Esophagus squamous epithelium (tissue), 4 donors: ENCODE data around the gene FLT1.

Experiments used
- CTCF ChIP-seq, 6 experiments: fragments of 450-650 bp in 4 of 6; fragments of 200-600 bp in 2 of 6; sonication (generic) in 2 of 6; IDR thresholded peaks; one replicate each; pipeline ENCODE4 v1.5.1; 2016 to 2019; ENCODE audit warnings: antibody characterized with exemption in 6 of 6, mild to moderate bottlenecking in 4 of 6, moderate library complexity in 4 of 6
- POLR2A ChIP-seq, 4 donors: fragments of 450-650 bp; IDR thresholded peaks; one replicate each; pipeline ENCODE4 v1.6.1; 2017; ENCODE audit warnings: antibody characterized with exemption in 4 of 4, mild to moderate bottlenecking in 4 of 4, moderate library complexity in 3 of 4

DNA sequence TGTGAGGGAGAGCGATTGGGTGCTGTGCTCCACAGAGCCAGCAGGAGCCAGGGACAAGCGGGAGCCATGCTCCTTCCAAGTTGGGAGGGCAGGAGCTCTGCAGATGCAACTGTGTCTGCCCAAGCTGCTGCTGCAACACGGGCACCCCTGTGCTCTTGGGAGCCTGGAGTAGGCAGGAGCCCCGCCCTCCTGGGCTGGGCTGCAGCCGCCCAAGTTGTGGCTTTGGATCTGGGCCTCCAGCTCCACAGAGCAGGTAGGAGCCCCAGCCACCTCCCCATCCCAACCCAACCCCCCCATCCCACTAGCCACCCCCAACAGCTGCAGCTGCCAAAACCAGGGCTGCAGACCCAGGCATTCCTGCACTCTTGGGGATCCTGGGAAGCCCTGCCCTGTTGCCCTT is 39.9 kb upstream of the FLT1 start:
- no peak for TF ChIP-seq CTCF (IDR thresholded peaks at IDR 0.05)
- no peak for TF ChIP-seq POLR2A (IDR thresholded peaks at IDR 0.05)
